Activated naive CD4-positive, alpha-beta T cell treated with anti-CD3 and anti-CD28 coated beads, Interleukin-2, amount 50 U/mL, for 72 hours (primary cell): Measurements from ENCODE around the gene SRSF9. TPM values are rescaled to one million over a fixed set of nuclear protein-coding genes. Genes with fewer than 3 reads are reported as not detected.
"Not testable (repeated sequence)": the region's sequence is repeated elsewhere in the genome, so short reads cannot be mapped to it uniquely, and the experiment has no call there.

Source experiments
- ATAC-seq, 2 donors: fragments of 150-1000 bp; cut with Tn5 transposase; 2 replicates each; pipeline ENCODE4 v1.10.0; 2021; ENCODE audit warnings: mild to moderate bottlenecking in 2 of 2, moderate library complexity in 2 of 2
- DNase-seq, 2 donors: peaks; one replicate each; pipeline ENCODE4 v3.0.0; 2021 to 2022; ENCODE audit warnings: low spot score in 2 of 2
- H3K27ac Mint-ChIP-seq, 2 donors: one replicate each; pipeline ENCODE4 v1.8.0; 2022; ENCODE audit warnings: mild to moderate bottlenecking in 2 of 2, mixed read lengths in 2 of 2
- H3K36me3 Mint-ChIP-seq, 2 donors: one replicate each; pipeline ENCODE4 v1.8.0; 2022; ENCODE audit warnings: mixed read lengths in 2 of 2
- H3K9me3 Mint-ChIP-seq, 2 donors: one replicate each; pipeline ENCODE4 v1.8.0; 2022; ENCODE audit warnings: mixed read lengths in 2 of 2
- total RNA-seq, 2 donors: library from RNA; stranded (reverse); gene quantifications; one replicate each; pipeline ENCODE4 v1.2.3, GENCODE V29; 2022

SRSF9 gene
- total RNA-seq, 2 donors from 2014 or later = 148 to 207 TPM

DNA sequence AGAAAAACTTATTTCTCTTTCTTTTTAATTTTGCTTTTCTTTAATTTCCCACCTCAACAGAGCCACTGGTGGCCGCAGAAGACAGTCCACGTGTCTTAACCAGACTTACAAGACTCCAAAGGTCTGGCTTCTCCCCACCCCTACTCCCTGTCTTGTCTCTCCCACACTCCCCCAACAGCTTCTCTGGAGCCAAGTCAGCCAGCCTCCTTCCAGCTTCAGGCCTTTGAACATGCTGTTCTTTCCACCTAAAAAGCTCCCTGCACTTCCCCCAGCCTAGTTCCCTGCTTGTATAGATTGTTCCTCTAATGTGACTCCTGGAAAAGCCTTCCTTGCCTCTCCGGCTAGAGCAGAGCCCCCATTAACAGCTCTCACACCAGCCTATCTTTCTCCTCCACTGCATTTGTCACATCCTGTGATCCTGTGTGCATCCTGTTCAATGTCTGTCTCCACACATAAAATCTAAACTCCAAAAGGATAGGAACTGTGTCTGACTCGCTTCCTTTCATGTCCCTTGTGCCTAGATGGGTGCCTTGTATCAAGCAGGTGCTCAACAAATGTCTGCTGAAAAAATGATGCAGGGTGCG lies 18.6 kb upstream of the SRSF9 start:
- H3K27ac Mint-ChIP-seq = peak overlapping the region in 1 of 2 donors; percentile 94
- no peaks in the 10 kb centered on the region for H3K9me3 Mint-ChIP-seq
- no peaks in the 10 kb centered on the region for H3K36me3 Mint-ChIP-seq
- no peak for ATAC-seq
- DNase-seq = no peak

- not testable (repeated sequence) for H3K27ac Mint-ChIP-seq, DNase-seq, H3K9me3 Mint-ChIP-seq, ATAC-seq, H3K36me3 Mint-ChIP-seq
Observed at GRCh38 chr12:120487552-120487951, 18.0 kb upstream of the SRSF9 start.

DNA sequence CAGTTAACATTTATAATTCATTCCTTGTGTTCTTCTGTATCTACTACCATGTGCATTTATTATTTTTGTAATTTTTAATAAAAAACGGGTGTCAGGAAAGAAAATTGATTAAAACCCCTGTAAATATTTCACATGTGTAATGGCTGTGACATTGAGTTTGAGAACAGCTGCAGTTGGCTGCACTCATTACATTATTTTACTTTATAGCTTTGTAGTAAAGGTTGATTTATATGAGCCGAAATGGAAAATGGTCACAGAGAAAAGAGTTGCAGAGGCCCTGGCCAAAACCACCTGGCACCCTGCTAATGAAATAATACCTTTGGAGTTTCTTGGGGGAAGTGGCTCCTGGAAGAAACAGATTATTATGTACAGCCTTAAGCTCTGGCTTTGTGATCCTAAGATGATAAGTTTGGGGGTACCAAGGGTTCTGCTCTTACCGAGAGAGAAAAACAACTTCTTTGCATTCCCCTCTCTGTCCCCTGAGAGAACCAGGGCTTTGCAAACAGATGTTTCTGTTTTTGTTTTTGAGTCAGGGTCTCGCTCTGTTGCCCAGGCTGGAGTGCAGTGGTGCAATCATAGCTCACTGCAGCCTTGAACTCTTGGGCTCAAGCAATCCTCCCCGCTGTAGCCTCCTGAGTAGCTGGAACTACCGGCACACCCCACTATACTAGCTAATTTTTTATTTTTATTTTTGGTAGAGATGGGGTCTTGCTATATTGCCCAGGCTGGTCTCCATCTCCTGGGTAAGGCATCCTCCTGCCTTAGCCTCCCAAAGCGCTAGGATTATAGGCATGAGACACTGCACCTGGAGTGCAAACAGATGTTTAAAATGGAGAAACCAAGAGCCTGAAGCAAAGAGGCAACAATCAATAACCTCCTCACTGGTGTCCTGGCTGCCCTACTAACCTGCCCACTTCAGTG lies 16.7 kb upstream of the SRSF9 start:
- Mint-ChIP-seq H3K36me3 (no peaks in the 10 kb centered on the region), H3K27ac (no peak overlapping the region), H3K9me3 (no peaks in the 10 kb centered on the region)
- DNase-seq = no peak
- ATAC-seq = no peak

DNA sequence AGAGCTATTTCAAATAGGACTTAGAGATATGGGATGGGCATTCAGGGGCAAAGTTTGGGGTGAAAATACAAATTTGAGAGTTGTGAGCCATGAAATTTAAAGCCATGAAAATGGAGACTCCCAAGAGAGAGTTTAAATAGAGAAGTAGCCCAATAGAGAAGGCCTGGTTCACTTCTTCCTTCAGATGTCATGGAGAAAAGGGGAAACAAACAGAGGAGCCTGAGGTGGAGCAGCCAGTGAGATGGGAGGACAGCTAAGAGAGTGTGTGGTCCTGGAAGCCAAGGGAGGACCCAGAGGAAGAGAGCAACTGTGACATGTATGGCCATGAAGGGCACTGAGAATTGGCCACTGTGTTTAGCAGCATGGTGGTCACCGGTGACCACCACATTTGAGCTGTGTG lies 14.1 kb upstream of the SRSF9 start:
- H3K27ac Mint-ChIP-seq = peak overlapping the region in 1 of 2 donors; percentile 45
- H3K9me3 Mint-ChIP-seq = no peaks in the 10 kb centered on the region
- ATAC-seq = no peak

DNA sequence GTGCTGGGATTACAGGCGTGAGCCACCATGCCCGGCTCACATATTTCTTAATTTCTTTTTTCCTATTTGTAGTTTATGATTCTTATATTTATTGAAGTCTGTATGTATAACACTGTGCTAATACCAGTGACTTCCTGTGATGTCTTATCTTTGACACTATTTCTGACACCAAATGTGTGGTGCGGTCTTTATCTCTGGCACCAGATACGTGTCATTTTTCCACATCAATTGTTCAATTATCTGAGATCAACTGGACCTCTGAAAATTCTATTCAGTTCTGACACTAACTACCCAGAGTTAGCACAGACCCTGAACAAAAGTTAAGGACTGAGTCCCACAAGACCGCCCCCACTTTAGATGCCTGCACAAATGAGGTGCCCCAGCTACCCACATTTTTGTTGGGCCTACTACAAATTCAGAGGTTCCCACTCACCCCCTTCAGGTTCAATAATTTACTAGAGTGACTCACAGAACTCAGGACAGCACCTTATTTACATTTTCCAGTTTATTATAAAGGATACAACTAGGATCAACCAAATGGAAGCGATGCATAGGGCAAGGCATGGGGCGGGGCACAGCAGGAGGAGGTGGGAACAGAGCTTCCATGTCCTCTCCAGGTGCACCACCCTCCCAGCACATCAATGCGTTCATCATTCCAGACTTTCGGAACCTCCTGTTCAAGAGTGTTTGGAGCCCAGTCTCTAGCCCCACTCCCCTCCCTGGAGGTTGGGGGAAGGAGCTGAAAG lies 11.6 kb upstream of the SRSF9 start:
- Mint-ChIP-seq H3K36me3 (no peaks in the 10 kb centered on the region), H3K9me3 (no peaks in the 10 kb centered on the region), H3K27ac (peak overlapping the region; percentile 68 to 73)
- DNase-seq (no peak), ATAC-seq (no peak)

More for the DNA sequence above, 14.1 kb upstream of the SRSF9 start:
- H3K36me3 Mint-ChIP-seq = no peaks in the 10 kb centered on the region
- no peak for DNase-seq

DNA sequence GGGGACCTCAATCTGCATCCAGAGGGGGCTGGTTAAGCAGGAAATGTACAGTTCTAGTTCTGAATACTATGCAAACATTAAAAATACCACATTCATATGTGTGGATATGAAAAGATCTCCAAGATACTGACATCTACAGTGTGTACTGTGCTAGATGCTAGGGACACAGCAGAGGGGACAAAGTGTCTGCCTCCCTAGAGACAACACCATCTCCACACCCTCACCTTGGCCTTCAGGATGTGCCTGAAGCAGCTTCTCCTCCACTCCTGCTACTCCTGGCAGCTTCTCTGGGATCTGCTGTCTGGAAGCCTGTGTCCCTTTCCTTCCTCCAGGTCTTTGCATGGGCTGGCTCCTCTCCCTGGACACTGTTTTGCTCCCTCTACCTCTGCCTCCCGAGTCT lies 10.7 kb upstream of the SRSF9 start:
- ATAC-seq (no peak), DNase-seq (no peak)
- Mint-ChIP-seq H3K36me3 (no peaks in the 10 kb centered on the region), H3K27ac (peak overlapping the region in 1 of 2 donors; percentile 68), H3K9me3 (no peaks in the 10 kb centered on the region)

DNA sequence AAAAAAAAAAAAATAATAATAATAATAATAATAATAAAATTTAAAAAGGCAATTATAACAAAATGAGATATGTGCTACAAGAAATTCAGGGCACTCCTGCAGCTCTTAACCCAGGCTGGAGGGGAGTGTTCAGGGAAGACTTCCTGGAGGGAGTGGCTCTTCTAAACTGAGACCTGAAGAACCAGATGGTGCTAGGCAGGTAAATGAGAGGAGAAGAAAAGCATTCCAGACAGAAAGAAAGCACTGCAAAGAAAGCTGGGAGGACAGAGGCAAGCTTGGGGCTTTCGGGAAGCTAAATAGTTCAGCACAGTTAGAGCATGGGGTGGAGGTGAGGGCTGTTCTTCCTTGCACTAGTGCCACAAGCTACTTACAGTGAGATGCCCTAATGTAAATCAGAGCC lies 9.9 kb upstream of the SRSF9 start:
- H3K27ac Mint-ChIP-seq = no peak overlapping the region
- no peaks in the 10 kb centered on the region for H3K36me3 Mint-ChIP-seq

GRCh38 chr12:120475643-120476042 lies 6.1 kb upstream of the SRSF9 start:
- Mint-ChIP-seq H3K9me3 (no peaks in the 10 kb centered on the region), H3K27ac (no peak overlapping the region), H3K36me3 (no peaks in the 10 kb centered on the region)
- ATAC-seq (no peak), DNase-seq (no peak)

More for the DNA sequence above, 9.9 kb upstream of the SRSF9 start:
- H3K9me3 Mint-ChIP-seq = no peaks in the 10 kb centered on the region
- DNase-seq (no peak), ATAC-seq (no peak)

- DNase-seq (no peak), ATAC-seq (no peak)
- Mint-ChIP-seq H3K9me3 (no peaks in the 10 kb centered on the region), H3K36me3 (no peaks in the 10 kb centered on the region), H3K27ac (no peak overlapping the region)
Observed at GRCh38 chr12:120474616-120474960, 5.0 kb upstream of the SRSF9 start.

GRCh38 chr12:120473807-120474615 lies 4.5 kb upstream of the SRSF9 start:
- Mint-ChIP-seq H3K9me3 (no peaks in the 10 kb centered on the region), H3K27ac (peak overlapping the region in 1 of 2 donors; percentile 34), H3K36me3 (no peaks in the 10 kb centered on the region)
- ATAC-seq = no peak
- DNase-seq = no peak

DNA sequence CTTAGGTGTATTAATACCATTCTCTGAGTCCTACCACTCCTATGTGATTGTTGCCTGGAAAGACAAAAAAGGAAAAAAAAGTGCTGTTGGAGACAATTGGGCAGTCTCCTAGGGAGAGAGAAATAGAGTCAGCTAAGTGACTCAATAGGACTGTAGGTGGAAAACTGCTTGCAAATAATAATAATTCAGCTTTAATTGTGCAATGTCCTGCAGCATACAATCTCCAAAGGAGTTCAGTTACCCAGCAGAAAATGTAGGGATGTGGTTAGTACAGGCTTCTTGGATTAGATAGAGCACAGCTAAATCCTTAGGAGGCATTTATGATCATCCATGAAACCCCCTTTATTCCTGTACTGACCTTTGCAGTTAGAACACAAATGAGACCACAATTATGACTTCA lies 3.0 kb upstream of the SRSF9 start:
- DNase-seq (no peak), ATAC-seq (no peak)
- no peaks in the 10 kb centered on the region for H3K9me3 Mint-ChIP-seq
- H3K27ac Mint-ChIP-seq = no peak overlapping the region
- H3K36me3 Mint-ChIP-seq = peaks cover 0 to 11% of the 10 kb centered on the region in 2 donors

GRCh38 chr12:120470150-120470784 lies 719 bp upstream of the SRSF9 start:
- Mint-ChIP-seq H3K9me3 (no peaks in the 10 kb centered on the region), H3K27ac (peak overlapping the region; percentile 79 to 89), H3K36me3 (peaks cover 4 to 14% of the 10 kb centered on the region in 2 donors)
- ATAC-seq = peak in 1 of 2 donors; percentile 32
- DNase-seq = no peak

DNA sequence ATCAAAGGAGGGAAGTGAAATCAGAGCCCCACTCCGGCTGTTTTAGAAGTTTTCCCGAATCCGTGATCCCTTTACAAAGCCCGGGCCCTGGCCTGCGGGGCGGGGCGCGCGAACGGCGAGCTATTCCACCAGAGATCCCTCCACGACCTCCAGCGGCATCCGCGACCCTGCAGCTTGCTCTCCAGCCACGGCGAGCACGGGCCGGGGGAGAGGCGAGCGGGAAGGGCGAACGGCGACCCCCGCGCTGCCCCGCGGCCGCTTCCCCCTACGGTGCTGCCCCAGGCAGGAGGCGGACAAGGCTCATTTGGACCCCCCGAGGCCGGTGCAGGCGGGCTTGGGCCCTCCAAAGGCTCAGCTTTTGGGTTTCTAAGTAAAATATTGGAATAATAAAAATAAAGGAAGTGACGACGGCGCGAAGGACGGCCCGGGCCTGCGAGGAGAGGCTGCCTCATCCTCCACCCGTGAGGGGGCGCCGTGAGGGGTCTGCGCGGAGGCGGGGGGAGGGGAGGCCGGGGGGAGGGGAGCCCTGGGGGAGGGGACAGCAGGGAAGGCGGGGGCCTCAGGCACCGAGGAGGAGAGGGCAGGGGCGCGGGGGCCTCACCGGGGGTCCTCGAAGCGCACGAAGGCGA lies 613 bp downstream of the SRSF9 start:
- Mint-ChIP-seq H3K36me3 (peaks cover 6 to 21% of the 10 kb centered on the region in 2 donors), H3K27ac (peak overlapping the region; percentile 81 to 89), H3K9me3 (no peaks in the 10 kb centered on the region)
- ATAC-seq (peak; percentile 19 to 34), DNase-seq (peak; percentile 36 to 61)

- peak; percentile 29 to 65 for DNase-seq
- peak in 1 of 2 donors; percentile 34 for ATAC-seq
- Mint-ChIP-seq H3K27ac (peak overlapping the region; percentile 89 to 95), H3K9me3 (no peaks in the 10 kb centered on the region), H3K36me3 (peaks cover 6 to 26% of the 10 kb centered on the region in 2 donors)
Observed at GRCh38 chr12:120468325-120468820, 1.2 kb downstream of the SRSF9 start.

DNA sequence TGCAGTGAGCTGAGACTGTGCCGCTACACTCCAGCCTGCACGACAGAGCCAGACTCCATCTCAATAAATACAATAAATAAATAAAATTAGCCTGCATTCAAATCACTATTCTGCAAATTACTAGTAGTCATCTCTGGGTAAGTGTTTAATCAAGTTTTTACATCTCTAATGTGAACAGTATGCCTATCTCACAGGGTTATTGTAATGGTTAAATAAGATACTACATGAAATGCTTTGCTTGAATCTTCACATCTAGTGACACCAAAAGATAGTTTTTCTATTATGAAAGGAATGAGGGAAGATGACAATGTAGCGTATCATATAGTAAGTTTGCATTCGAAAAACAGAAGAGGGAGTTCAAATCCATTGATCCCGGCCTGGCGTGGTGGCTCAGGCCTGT lies 2.1 kb downstream of the SRSF9 start:
- no peak for ATAC-seq
- DNase-seq = no peak
- H3K27ac Mint-ChIP-seq = peak overlapping the region in 1 of 2 donors; percentile 89
- no peaks in the 10 kb centered on the region for H3K9me3 Mint-ChIP-seq
- H3K36me3 Mint-ChIP-seq = peaks cover 6 to 26% of the 10 kb centered on the region in 2 donors
